Keratinocyte (primary cell): ENCODE data around the gene PLA2R1. TPM values are rescaled to one million over a fixed set of nuclear protein-coding genes. Genes with fewer than 3 reads are reported as not detected.

ENCODE experiments used
- DNase-seq: peaks from one replicate; pipeline ENCODE4 v3.0.0-alpha.2; 2011; ENCODE audit warnings: low read depth, missing footprints, low spot score
- FAIRE-seq: peaks from 2 replicates; lab custom pipeline; 2011; peaks lifted over from hg19 to GRCh38; lab: Jason Lieb, UNC
- H2AFZ ChIP-seq: 2 replicates; pipeline ENCODE4 v1.6.0; 2012; ENCODE audit warnings: low read length, control low read depth, inconsistent platforms; ENCODE audit not compliant: control insufficient read depth
- H3K27ac ChIP-seq: 2 replicates; pipeline ENCODE4 v1.5.1; 2011; ENCODE audit warnings: low read length; ENCODE audit not compliant: control insufficient read depth, insufficient read depth
- H3K27me3 ChIP-seq: 3 replicates; pipeline ENCODE4 v1.6.0; 2011; ENCODE audit warnings: low read length; ENCODE audit not compliant: control insufficient read depth, insufficient read depth; ENCODE audit errors: extremely low read depth
- H3K36me3 ChIP-seq, 2 experiments: 2 replicates in 1 of 2; 3 replicates in 1 of 2; pipeline ENCODE4 v1.5.1; 2011; ENCODE audit warnings: low read length in 2 of 2, mild to moderate bottlenecking in 1 of 2; ENCODE audit not compliant: control insufficient read depth in 2 of 2, insufficient read depth in 2 of 2; ENCODE audit errors: extremely low read depth in 1 of 2
- H3K4me1 ChIP-seq: 3 replicates; pipeline ENCODE4 v1.5.1; 2011; ENCODE audit warnings: low read length; ENCODE audit not compliant: control insufficient read depth, insufficient read depth; ENCODE audit errors: extremely low read depth
- H3K4me2 ChIP-seq: 3 replicates; pipeline ENCODE4 v1.6.0; 2011; ENCODE audit warnings: low read depth, low read length; ENCODE audit not compliant: control insufficient read depth, insufficient read depth; ENCODE audit errors: extremely low read depth
- H3K4me3 ChIP-seq, 3 experiments: fragments of 200-600 bp in 1 of 3; sonication (generic) in 1 of 3; 2 replicates in 2 of 3; 3 replicates in 1 of 3; pipeline ENCODE4 v1.5.1; 2011 to 2016; ENCODE audit warnings: low read length in 3 of 3, mild to moderate bottlenecking in 3 of 3, control low read depth in 2 of 3, inconsistent platforms in 1 of 3, low read depth in 1 of 3, mixed read lengths in 1 of 3, mixed run types in 1 of 3, moderate library complexity in 1 of 3; ENCODE audit not compliant: control insufficient read depth in 2 of 3, insufficient read depth in 2 of 3; ENCODE audit errors: extremely low read depth in 1 of 3
- H3K79me2 ChIP-seq: 2 replicates; pipeline ENCODE4 v1.6.0; 2012; ENCODE audit warnings: low read length; ENCODE audit not compliant: control insufficient read depth, insufficient read depth
- H3K9ac ChIP-seq: 3 replicates; pipeline ENCODE4 v1.6.0; 2011; ENCODE audit warnings: low read length; ENCODE audit not compliant: control insufficient read depth, insufficient read depth; ENCODE audit errors: extremely low read depth
- H3K9me1 ChIP-seq: 3 replicates; pipeline ENCODE4 v1.6.0; 2011; ENCODE audit warnings: low read length; ENCODE audit not compliant: control insufficient read depth, insufficient read depth; ENCODE audit errors: extremely low read depth
- H3K9me3 ChIP-seq: 2 replicates; pipeline ENCODE4 v1.5.1; 2012; ENCODE audit warnings: low read depth, low read length; ENCODE audit not compliant: control insufficient read depth
- H4K20me1 ChIP-seq: 3 replicates; pipeline ENCODE4 v1.6.0; 2011; ENCODE audit warnings: low read length; ENCODE audit not compliant: control insufficient read depth, insufficient read depth; ENCODE audit errors: extremely low read depth
- EZH2 ChIP-seq: IDR thresholded peaks from one replicate; pipeline ENCODE4 v1.6.1; 2012; ENCODE audit warnings: inconsistent platforms, mild to moderate bottlenecking, low read length, moderate library complexity
- dilution Hi-C: fragments of 300-500 bp; cut with MboI; formaldehyde crosslinking; loops from one replicate; pipeline ENCODE4 v1.7.0; 2020; ENCODE audit warnings: low sequenced_read_pairs; ENCODE audit not compliant: extremely low pct_ligation_motif_present
- polyA plus RNA-seq, 5 experiments: library from polyadenylated mRNA; depleted of rRNA in 3 of 5; stranded (reverse) in 3 of 5; stranded (forward) in 1 of 5; unstranded in 1 of 5; fragments of >200 nt; gene quantifications; 1 replicate in 1 of 5; 2 replicates in 3 of 5; 3 replicates in 1 of 5; pipeline versions ENCODE4 v1.2.1 to v1.2.3, GENCODE V29; 2011 to 2012; ENCODE audit warnings: missing spikeins in 2 of 5, low read depth in 1 of 5, low replicate concordance in 1 of 5
- TF ChIP-seq, protein P1 (sequence below), 3 experiments: IDR thresholded peaks in 1 of 3; conservative IDR thresholded peaks in 1 of 3; optimal IDR thresholded peaks in 1 of 3; 2 replicates in 2 of 3; 3 replicates in 1 of 3; pipeline versions ENCODE3 to v1.5.1; 2011; ENCODE audit warnings: low read length in 3 of 3, mild to moderate bottlenecking in 3 of 3, moderate library complexity in 2 of 3, control low read depth in 1 of 3, inconsistent platforms in 1 of 3; ENCODE audit not compliant: insufficient read depth in 2 of 3; ENCODE audit errors: extremely low read depth in 1 of 3

PLA2R1 gene
- polyA plus RNA-seq, 1 donor (not counting 4 experiments of a cell fraction or from before 2014, with no cell fraction given) = 12.3 TPM

DNA sequence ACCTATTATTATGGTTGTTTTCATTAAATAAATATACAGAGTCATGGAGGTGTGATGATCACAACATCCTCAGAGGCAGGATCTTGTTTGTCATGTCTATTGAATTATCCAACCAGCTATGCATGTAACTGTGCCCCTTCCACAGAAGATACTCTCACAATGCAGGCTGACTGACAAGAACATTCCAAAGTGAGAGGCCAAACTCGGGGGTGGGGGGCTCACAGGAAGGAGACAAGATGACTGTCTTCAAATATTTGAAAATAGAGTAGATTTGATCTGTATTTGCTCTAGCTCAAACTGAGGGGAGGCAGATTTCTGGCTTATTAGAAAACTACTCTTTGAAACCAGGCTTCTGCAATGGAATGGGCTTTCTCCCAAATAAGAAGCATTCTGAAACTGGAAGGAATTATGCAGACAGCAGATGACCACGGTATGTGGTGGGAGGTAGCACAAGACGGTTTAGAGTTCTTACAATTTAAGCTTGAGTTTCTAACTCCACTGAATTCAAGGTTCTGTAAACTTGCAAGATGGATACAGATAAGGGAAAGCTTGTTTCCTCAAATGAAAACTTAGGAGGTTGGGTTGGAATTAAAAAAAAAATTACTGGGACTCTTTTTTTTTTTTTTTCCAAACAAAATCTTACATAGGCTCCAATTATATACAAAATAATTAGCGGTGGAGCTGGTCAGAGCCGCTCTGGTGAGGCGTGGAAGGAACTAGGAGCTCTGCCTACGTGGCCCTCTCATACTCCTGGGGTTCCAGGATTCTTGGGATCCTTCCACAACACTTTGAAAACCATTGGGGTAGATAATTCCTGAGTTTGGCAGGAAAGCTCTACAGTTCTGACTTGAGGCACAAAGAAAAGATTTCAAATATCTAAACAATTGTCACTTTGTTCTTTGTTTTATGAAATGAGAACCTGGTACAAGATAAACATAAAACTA is 79.3 kb downstream of the PLA2R1 start:
- DNase-seq = no peak
- peaks cover 12% of the 10 kb centered on the region for H3K4me1 ChIP-seq
- H3K4me3 ChIP-seq = no peak overlapping the region
- peaks cover 0 to 6% of the 10 kb centered on the region in 2 experiments for H3K36me3 ChIP-seq
- H3K27ac ChIP-seq = no peak overlapping the region
- no peaks in the 10 kb centered on the region for H4K20me1 ChIP-seq
- no peaks in the 10 kb centered on the region for H3K79me2 ChIP-seq
- H3K27me3 ChIP-seq = no peaks in the 10 kb centered on the region
- dilution Hi-C loops = no loop called here
- H3K9ac ChIP-seq = no peak overlapping the region
- no peak for FAIRE-seq
- TF ChIP-seq EZH2 = no peak
- TF ChIP-seq, protein P1, sequence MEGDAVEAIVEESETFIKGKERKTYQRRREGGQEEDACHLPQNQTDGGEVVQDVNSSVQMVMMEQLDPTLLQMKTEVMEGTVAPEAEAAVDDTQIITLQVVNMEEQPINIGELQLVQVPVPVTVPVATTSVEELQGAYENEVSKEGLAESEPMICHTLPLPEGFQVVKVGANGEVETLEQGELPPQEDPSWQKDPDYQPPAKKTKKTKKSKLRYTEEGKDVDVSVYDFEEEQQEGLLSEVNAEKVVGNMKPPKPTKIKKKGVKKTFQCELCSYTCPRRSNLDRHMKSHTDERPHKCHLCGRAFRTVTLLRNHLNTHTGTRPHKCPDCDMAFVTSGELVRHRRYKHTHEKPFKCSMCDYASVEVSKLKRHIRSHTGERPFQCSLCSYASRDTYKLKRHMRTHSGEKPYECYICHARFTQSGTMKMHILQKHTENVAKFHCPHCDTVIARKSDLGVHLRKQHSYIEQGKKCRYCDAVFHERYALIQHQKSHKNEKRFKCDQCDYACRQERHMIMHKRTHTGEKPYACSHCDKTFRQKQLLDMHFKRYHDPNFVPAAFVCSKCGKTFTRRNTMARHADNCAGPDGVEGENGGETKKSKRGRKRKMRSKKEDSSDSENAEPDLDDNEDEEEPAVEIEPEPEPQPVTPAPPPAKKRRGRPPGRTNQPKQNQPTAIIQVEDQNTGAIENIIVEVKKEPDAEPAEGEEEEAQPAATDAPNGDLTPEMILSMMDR (optimal IDR thresholded peaks at IDR 0.05 in 1 of 3, IDR thresholded peaks at IDR 0.05 in 1 of 3, conservative IDR thresholded peaks at IDR 0.05 in 1 of 3; ENCODE audit: extremely low read depth in 1 of 3, insufficient read depth in 2 of 3, low read length in 3 of 3) = no peak
- H3K9me3 ChIP-seq = no peaks in the 10 kb centered on the region
- H3K4me2 ChIP-seq = no peak overlapping the region
- no peaks in the 10 kb centered on the region for H3K9me1 ChIP-seq
- no peak overlapping the region for H2AFZ ChIP-seq

DNA sequence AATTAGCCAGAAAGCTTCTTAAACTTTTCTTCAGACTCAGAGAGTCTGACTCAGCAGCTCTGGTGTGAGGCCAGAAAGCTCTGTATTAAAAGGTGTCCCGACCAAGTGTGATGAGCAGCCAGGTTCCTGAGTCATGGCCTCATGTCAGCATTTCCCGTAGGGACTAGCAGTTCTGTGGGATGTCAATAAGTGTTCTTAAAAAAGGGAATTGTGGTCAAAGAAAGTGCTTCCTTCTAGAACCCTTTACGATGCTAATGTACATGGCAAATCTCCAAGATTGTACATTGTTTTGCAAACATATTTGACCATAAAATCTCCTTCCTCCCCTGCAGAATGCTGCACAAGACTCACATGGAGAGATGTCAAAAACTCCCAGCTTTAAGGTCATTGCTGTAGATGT is 80.1 kb downstream of the PLA2R1 start:
- Histone ChIP-seq H3K4me2 (no peak overlapping the region), H2AFZ (no peak overlapping the region)
- dilution Hi-C loops = no loop called here

More for the DNA sequence above, 80.1 kb downstream of the PLA2R1 start:
- H3K36me3 ChIP-seq = peaks cover 0 to 7% of the 10 kb centered on the region in 2 experiments
- H3K4me3 ChIP-seq = no peak overlapping the region
- H4K20me1 ChIP-seq = no peaks in the 10 kb centered on the region
- peak; percentile 40 for DNase-seq
- H3K4me1 ChIP-seq = peaks cover 12% of the 10 kb centered on the region
- TF ChIP-seq, protein P1 (optimal IDR thresholded peaks at IDR 0.05 in 1 of 3, IDR thresholded peaks at IDR 0.05 in 1 of 3, conservative IDR thresholded peaks at IDR 0.05 in 1 of 3; ENCODE audit: extremely low read depth in 1 of 3, insufficient read depth in 2 of 3, low read length in 3 of 3) = no peak
- TF ChIP-seq EZH2 = no peak
- FAIRE-seq = peak; percentile 96
- H3K9me3 ChIP-seq = no peaks in the 10 kb centered on the region
- H3K79me2 ChIP-seq = no peaks in the 10 kb centered on the region
- no peak overlapping the region for H3K27ac ChIP-seq
- H3K27me3 ChIP-seq = no peaks in the 10 kb centered on the region
- H3K9me1 ChIP-seq = no peaks in the 10 kb centered on the region
- no peak overlapping the region for H3K9ac ChIP-seq
